ENCODE data around the gene KRT13.

- TF ChIP-seq CTCF (IDR thresholded peaks at IDR 0.05) (peak in 1 of 4 experiments; percentile 15), POLR2A (IDR thresholded peaks at IDR 0.05) (no peak)
These were observed 18.4 kb downstream of the KRT13 start for GRCh38 chr17:41486809-41487530.

Data from uterus (tissue), 2 donors.